ENCODE measurements around the gene SLC16A4.

DNA sequence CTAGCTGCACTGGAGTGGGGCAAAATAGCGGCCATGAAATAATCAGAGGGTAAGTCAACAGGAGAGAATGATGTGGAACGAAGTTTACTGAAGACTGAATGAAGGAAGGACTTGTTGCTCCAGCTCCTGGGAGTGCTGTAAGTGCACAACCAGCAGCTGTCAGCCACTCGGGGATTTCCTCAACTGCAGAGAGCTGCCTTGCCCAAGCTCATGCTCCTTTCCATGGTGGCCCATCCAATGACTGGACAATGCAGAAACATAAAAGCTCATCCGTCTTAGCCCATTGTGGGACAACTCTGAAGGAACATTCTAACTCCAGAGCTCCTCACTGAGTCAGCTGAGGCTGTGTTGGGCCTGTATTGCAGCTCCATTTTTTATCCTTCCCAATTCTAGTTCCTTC, 72.8 kb downstream of the SLC16A4 start:
- TF ChIP-seq, protein P1, sequence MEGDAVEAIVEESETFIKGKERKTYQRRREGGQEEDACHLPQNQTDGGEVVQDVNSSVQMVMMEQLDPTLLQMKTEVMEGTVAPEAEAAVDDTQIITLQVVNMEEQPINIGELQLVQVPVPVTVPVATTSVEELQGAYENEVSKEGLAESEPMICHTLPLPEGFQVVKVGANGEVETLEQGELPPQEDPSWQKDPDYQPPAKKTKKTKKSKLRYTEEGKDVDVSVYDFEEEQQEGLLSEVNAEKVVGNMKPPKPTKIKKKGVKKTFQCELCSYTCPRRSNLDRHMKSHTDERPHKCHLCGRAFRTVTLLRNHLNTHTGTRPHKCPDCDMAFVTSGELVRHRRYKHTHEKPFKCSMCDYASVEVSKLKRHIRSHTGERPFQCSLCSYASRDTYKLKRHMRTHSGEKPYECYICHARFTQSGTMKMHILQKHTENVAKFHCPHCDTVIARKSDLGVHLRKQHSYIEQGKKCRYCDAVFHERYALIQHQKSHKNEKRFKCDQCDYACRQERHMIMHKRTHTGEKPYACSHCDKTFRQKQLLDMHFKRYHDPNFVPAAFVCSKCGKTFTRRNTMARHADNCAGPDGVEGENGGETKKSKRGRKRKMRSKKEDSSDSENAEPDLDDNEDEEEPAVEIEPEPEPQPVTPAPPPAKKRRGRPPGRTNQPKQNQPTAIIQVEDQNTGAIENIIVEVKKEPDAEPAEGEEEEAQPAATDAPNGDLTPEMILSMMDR (conservative IDR thresholded peaks at IDR 0.05; ENCODE audit: low read depth, low read length), result no peak
- TF ChIP-seq EZH2 (IDR thresholded peaks at IDR 0.05; ENCODE audit: low read length, unreplicated experiment), result no peak

Data from PC-3 (cell line).